ENCODE measurements around the gene WNT9A.

DNA sequence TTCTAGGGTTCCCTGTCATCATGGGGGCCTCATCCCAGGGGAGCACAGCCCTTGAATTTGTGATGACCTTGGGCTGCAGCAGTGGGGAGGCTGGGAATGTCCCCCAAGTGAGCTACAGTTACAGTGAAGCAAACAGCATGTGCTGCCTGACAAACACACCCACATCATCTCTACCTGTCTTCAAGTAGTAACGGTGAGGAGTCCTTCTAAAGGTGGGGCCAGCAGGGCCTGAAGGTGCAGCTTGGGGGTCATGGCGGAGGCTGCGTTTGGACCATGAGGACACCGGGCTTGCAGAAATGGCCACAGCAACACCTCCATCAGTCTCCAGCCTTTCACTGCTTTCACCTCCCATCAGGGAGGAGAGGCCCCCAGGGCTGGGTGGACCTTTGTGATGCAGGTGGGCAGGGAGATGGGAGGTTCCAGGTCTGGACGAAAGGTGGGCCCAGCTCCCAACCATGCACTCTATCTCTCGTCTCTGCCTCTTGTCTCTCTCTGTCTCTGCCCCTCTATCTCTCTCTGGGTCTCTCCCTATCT is 55.7 kb downstream of the WNT9A start:
- TF ChIP-seq POLR2AphosphoS5 (IDR thresholded peaks at IDR 0.05; ENCODE audit: low read depth, low read length) (no peak), POLR2A (IDR thresholded peaks at IDR 0.05; ENCODE audit: low read depth, low read length) (no peak)
